Measurements from ENCODE around the gene BSDC1.
A peak's percentile ranks its signal among the peaks of the same experiment; 100 is the strongest.
"Not testable (repeated sequence)": the region's sequence is repeated elsewhere in the genome, so short reads cannot be mapped to it uniquely, and the experiment has no call there.

The BSDC1 gene

GRCh38 chr1:32398401-32398800 is 4.2 kb upstream of the BSDC1 start:
- peaks cover 24% of the 10 kb centered on the region for H3K4me1 ChIP-seq (ENCODE audit: insufficient read depth, low read length)
- H3K9ac ChIP-seq (ENCODE audit: low read depth, low read length) = no peak overlapping the region
- H3K4me2 ChIP-seq (ENCODE audit: insufficient read depth, low read length) = no peak overlapping the region
- H3K27ac ChIP-seq (ENCODE audit: low read length) = no peak overlapping the region
- ATAC-seq (ENCODE audit: insufficient read depth, low read depth) (no peak), DNase-seq (no peak)
- H3K27me3 ChIP-seq (ENCODE audit: insufficient read depth, low read length, poor library complexity) = no peaks in the 10 kb centered on the region
- peaks cover under 1% of the 10 kb centered on the region; the same call in 1 of the 2 replicates for H3K36me3 ChIP-seq (ENCODE audit: insufficient read depth, low read length)
- no peak overlapping the region for H2AFZ ChIP-seq (ENCODE audit: low read depth, low read length)
- no peak overlapping the region for H3K4me3 ChIP-seq (ENCODE audit: low read depth in 1 of 2, low read length in 2 of 2)
- TF ChIP-seq, protein P1, sequence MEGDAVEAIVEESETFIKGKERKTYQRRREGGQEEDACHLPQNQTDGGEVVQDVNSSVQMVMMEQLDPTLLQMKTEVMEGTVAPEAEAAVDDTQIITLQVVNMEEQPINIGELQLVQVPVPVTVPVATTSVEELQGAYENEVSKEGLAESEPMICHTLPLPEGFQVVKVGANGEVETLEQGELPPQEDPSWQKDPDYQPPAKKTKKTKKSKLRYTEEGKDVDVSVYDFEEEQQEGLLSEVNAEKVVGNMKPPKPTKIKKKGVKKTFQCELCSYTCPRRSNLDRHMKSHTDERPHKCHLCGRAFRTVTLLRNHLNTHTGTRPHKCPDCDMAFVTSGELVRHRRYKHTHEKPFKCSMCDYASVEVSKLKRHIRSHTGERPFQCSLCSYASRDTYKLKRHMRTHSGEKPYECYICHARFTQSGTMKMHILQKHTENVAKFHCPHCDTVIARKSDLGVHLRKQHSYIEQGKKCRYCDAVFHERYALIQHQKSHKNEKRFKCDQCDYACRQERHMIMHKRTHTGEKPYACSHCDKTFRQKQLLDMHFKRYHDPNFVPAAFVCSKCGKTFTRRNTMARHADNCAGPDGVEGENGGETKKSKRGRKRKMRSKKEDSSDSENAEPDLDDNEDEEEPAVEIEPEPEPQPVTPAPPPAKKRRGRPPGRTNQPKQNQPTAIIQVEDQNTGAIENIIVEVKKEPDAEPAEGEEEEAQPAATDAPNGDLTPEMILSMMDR (IDR thresholded peaks at IDR 0.05; ENCODE audit: borderline replicate concordance, extremely low read depth, low read length, poor library complexity, severe bottlenecking) = no peak
- TF ChIP-seq EZH2 (IDR thresholded peaks at IDR 0.05; ENCODE audit: borderline replicate concordance, low read depth, low read length, severe bottlenecking) = no peak
- peaks cover 2% of the 10 kb centered on the region for H4K20me1 ChIP-seq (ENCODE audit: insufficient read depth, low read length)
- no peaks in the 10 kb centered on the region for H3K9me3 ChIP-seq (ENCODE audit: insufficient read depth, low read length, severe bottlenecking)
- H3K79me2 ChIP-seq (ENCODE audit: insufficient read depth, low read length) = peaks cover 8% of the 10 kb centered on the region

GRCh38 chr1:32396524-32396923 is 2.3 kb upstream of the BSDC1 start:
- H4K20me1 ChIP-seq (ENCODE audit: insufficient read depth, low read length); H3K27me3 ChIP-seq (ENCODE audit: insufficient read depth, low read length, poor library complexity); H3K9me3 ChIP-seq (ENCODE audit: insufficient read depth, low read length, severe bottlenecking); ATAC-seq (ENCODE audit: insufficient read depth, low read depth); DNase-seq; H3K4me2 ChIP-seq (ENCODE audit: insufficient read depth, low read length); H3K27ac ChIP-seq (ENCODE audit: low read length); H3K4me3 ChIP-seq (ENCODE audit: low read depth in 1 of 2, low read length in 2 of 2); H2AFZ ChIP-seq (ENCODE audit: low read depth, low read length); H3K9ac ChIP-seq (ENCODE audit: low read depth, low read length): not testable (repeated sequence)
- Histone ChIP-seq H3K36me3 (ENCODE audit: insufficient read depth, low read length) (peaks cover 11% of the 10 kb centered on the region), H3K4me1 (ENCODE audit: insufficient read depth, low read length) (peaks cover 38% of the 10 kb centered on the region), H3K79me2 (ENCODE audit: insufficient read depth, low read length) (peaks cover 26% of the 10 kb centered on the region)

DNA sequence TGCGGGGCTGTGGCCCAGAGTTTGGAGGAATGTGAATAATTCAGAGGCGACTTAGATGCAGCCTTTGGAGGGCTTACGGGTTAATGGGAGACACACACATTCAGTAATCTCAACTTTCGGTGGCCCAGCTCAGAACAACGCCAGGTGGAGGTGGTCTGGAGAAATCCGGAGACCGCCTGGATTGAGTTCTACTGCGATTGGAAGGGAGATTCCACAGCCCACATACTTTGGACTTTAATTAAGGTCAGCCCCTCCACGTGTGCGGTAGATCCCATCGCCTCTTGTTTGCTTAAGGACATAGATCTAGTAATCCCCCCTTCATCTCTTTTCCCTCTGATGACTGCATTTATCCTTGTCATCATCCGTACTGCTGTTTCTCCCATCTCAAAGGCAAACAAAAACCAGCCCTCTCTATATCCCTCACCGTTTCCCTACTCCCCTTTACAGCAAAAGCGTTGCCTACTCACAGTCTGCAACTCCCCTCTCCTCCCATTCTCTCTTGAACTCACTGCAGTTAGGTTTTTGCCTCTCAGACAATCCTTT is 720 bp upstream of the BSDC1 start:
- H3K27ac ChIP-seq (ENCODE audit: low read length) = peak overlapping the region; percentile 66
- no peak for DNase-seq
- H2AFZ ChIP-seq (ENCODE audit: low read depth, low read length) = peak overlapping the region; percentile 90

DNA sequence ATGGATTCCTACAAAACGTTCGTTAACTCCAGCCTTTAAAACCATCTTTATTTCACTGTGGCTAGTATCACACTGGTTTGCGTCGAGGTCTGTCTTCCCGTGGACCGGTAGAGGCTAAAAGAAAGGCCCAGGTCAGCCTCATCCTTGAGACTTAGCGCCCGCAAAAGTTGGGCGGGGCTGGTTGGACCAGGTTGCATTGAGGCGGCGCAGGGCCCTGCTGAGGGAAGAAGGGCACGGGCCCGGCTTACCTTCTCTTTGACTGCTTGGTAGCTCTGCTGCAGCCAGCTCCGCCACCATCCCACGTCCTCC is 455 bp downstream of the BSDC1 start:
- no peak for TF ChIP-seq EZH2 (IDR thresholded peaks at IDR 0.05; ENCODE audit: borderline replicate concordance, low read depth, low read length, severe bottlenecking)
- TF ChIP-seq, protein P1 (IDR thresholded peaks at IDR 0.05; ENCODE audit: borderline replicate concordance, extremely low read depth, low read length, poor library complexity, severe bottlenecking) = no peak
- Histone ChIP-seq H3K4me1 (ENCODE audit: insufficient read depth, low read length) (peaks cover 32% of the 10 kb centered on the region), H3K4me2 (ENCODE audit: insufficient read depth, low read length) (peak overlapping the region; percentile 81), H3K9me3 (ENCODE audit: insufficient read depth, low read length, severe bottlenecking) (no peaks in the 10 kb centered on the region), H3K4me3 (ENCODE audit: low read depth in 1 of 2, low read length in 2 of 2) (peak overlapping the region; percentile 43 to 73), H3K27me3 (ENCODE audit: insufficient read depth, low read length, poor library complexity) (no peaks in the 10 kb centered on the region), H3K9ac (ENCODE audit: low read depth, low read length) (peak overlapping the region; percentile 75), H3K36me3 (ENCODE audit: insufficient read depth, low read length) (peaks cover 37% of the 10 kb centered on the region), H3K27ac (ENCODE audit: low read length) (peak overlapping the region; percentile 87), H3K79me2 (ENCODE audit: insufficient read depth, low read length) (peaks cover 49% of the 10 kb centered on the region), H2AFZ (ENCODE audit: low read depth, low read length) (peak overlapping the region; percentile 84), H4K20me1 (ENCODE audit: insufficient read depth, low read length) (peaks cover 13% of the 10 kb centered on the region)
- peak; percentile 27 for ATAC-seq (ENCODE audit: insufficient read depth, low read depth)
- DNase-seq = no peak

More for the DNA sequence above, 720 bp upstream of the BSDC1 start:
- Histone ChIP-seq H3K27me3 (ENCODE audit: insufficient read depth, low read length, poor library complexity) (no peaks in the 10 kb centered on the region), H3K9ac (ENCODE audit: low read depth, low read length) (peak overlapping the region; percentile 75), H3K4me1 (ENCODE audit: insufficient read depth, low read length) (peaks cover 32% of the 10 kb centered on the region), H3K9me3 (ENCODE audit: insufficient read depth, low read length, severe bottlenecking) (no peaks in the 10 kb centered on the region), H3K36me3 (ENCODE audit: insufficient read depth, low read length) (peaks cover 27% of the 10 kb centered on the region), H3K4me2 (ENCODE audit: insufficient read depth, low read length) (peak overlapping the region; percentile 81), H4K20me1 (ENCODE audit: insufficient read depth, low read length) (peaks cover 8% of the 10 kb centered on the region), H3K4me3 (ENCODE audit: low read depth in 1 of 2, low read length in 2 of 2) (peak overlapping the region; percentile 43 to 73), H3K79me2 (ENCODE audit: insufficient read depth, low read length) (peaks cover 41% of the 10 kb centered on the region)
- no peak for ATAC-seq (ENCODE audit: insufficient read depth, low read depth)
- TF ChIP-seq EZH2 (IDR thresholded peaks at IDR 0.05; ENCODE audit: borderline replicate concordance, low read depth, low read length, severe bottlenecking) = no peak
- TF ChIP-seq, protein P1 (IDR thresholded peaks at IDR 0.05; ENCODE audit: borderline replicate concordance, extremely low read depth, low read length, poor library complexity, severe bottlenecking) = no peak

All from DND-41 (cell line).